Measurements from ENCODE around the gene SORBS1.

GRCh38 chr10:95428701-95429100 is 132.5 kb downstream of the SORBS1 start:
- no peak for TF ChIP-seq CTCF (conservative IDR thresholded peaks at IDR 0.05; ENCODE audit: low read depth, low read length)
- TF ChIP-seq EZH2 (IDR thresholded peaks at IDR 0.05; ENCODE audit: borderline replicate concordance, low read depth, low read length, poor library complexity, severe bottlenecking) = no peak

Data from A673 (cell line).